Cardiac muscle cell (in vitro differentiated cells and primary cell): ENCODE results near the gene CGGBP1. TPM values are rescaled to one million over a fixed set of nuclear protein-coding genes. Genes with fewer than 3 reads are reported as not detected.
A peak's percentile ranks its signal among the peaks of the same experiment; 100 is the strongest.

Experiments
- DNase-seq, 2 donors: peaks; one replicate each; pipeline versions ENCODE4 v3.0.0 to v3.0.0-alpha.2; 2010 to 2017; ENCODE audit warnings: low read depth in 1 of 2, low spot score in 1 of 2
- H3K27ac ChIP-seq: fragments of 200-600 bp; sonication (generic); 2 replicates; pipeline ENCODE4 v1.5.1; 2016
- H3K27me3 ChIP-seq: fragments of 200-600 bp; sonication (generic); 2 replicates; pipeline ENCODE4 v1.6.0; 2016; ENCODE audit warnings: control low read depth
- H3K36me3 ChIP-seq: fragments of 200-600 bp; sonication (generic); 2 replicates; pipeline ENCODE4 v1.5.1; 2016; ENCODE audit warnings: control low read depth
- H3K4me1 ChIP-seq: fragments of 200-600 bp; sonication (generic); 2 replicates; pipeline ENCODE4 v1.8.1; 2017; ENCODE audit warnings: low read depth, mild to moderate bottlenecking, mixed run types
- H3K4me3 ChIP-seq: fragments of 200-600 bp; sonication (generic); 2 replicates; pipeline ENCODE4 v1.5.1; 2016; ENCODE audit warnings: mild to moderate bottlenecking
- H3K9me3 ChIP-seq: fragments of 200-600 bp; sonication (generic); 2 replicates; pipeline ENCODE4 v1.5.1; 2017; ENCODE audit warnings: low read depth, mild to moderate bottlenecking, control low read depth
- polyA plus RNA-seq: library from polyadenylated mRNA; unstranded; fragments of >200 nt; fragmentation: Nextera tagmentation; extraction: Ambion mirVana; gene quantifications from 2 replicates; pipeline ENCODE4 v1.2.1, GENCODE V29; 2016
- total RNA-seq: library from RNA; depleted of rRNA; stranded (reverse); fragments of >200 nt; gene quantifications from 2 replicates; pipeline ENCODE4 v1.2.3, GENCODE V29; 2016
- TF ChIP-seq, protein P1 (sequence below): IDR thresholded peaks from 2 replicates; pipeline ENCODE4 v1.5.1; 2012; ENCODE audit warnings: low read depth, mild to moderate bottlenecking, low read length

Gene CGGBP1
- total and polyA plus RNA-seq, 2 experiments from 2014 or later = 46.7 to 46.8 TPM

DNA sequence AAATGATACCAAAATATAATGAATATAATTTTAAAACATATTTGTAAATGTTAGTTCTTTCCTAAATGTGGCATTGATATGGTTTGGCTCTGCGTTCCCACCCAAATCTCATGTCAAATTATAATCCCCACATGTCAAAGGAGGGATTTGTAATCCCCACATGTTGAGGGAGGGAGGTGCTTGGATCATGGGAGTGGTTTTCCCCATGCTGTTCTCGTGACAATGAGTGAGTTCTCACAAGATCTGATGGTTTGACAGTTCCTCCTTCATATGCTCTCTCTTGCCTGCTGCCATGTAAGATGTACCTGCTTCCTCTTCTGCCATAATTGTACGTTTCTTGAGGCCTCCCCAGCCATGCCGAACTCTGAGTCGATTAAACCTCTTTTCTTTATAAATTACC is 12.0 kb downstream of the CGGBP1 start:
- Histone ChIP-seq H3K4me1 (no peaks in the 10 kb centered on the region), H3K4me3 (no peak overlapping the region), H3K9me3 (no peaks in the 10 kb centered on the region), H3K36me3 (no peaks in the 10 kb centered on the region), H3K27me3 (no peaks in the 10 kb centered on the region), H3K27ac (no peak overlapping the region)
- no peak for DNase-seq
- TF ChIP-seq, protein P1, sequence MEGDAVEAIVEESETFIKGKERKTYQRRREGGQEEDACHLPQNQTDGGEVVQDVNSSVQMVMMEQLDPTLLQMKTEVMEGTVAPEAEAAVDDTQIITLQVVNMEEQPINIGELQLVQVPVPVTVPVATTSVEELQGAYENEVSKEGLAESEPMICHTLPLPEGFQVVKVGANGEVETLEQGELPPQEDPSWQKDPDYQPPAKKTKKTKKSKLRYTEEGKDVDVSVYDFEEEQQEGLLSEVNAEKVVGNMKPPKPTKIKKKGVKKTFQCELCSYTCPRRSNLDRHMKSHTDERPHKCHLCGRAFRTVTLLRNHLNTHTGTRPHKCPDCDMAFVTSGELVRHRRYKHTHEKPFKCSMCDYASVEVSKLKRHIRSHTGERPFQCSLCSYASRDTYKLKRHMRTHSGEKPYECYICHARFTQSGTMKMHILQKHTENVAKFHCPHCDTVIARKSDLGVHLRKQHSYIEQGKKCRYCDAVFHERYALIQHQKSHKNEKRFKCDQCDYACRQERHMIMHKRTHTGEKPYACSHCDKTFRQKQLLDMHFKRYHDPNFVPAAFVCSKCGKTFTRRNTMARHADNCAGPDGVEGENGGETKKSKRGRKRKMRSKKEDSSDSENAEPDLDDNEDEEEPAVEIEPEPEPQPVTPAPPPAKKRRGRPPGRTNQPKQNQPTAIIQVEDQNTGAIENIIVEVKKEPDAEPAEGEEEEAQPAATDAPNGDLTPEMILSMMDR = no peak

DNA sequence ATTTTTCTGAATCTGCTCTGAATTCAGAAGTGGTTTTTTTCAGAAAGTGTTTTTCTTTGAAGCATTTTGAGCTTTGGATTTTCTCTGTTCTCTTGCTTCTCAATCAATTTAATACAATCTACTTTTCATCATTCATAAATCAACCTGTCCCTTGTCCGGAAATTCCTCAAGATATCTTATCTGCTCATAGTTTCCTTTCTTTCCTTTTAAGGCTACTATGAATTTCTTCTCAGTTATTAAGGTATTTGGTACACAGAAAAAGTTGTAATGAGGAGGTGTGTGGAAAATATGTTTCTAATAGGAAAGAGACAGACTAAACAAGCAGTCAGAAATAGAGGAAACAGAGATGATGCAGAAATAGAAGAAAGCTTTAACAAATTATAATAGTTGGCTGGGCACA is 14.4 kb downstream of the CGGBP1 start:
- H3K27ac ChIP-seq = no peak overlapping the region
- no peaks in the 10 kb centered on the region for H3K9me3 ChIP-seq
- H3K27me3 ChIP-seq = no peaks in the 10 kb centered on the region
- no peaks in the 10 kb centered on the region for H3K36me3 ChIP-seq
- H3K4me3 ChIP-seq = no peak overlapping the region
- no peak for DNase-seq
- H3K4me1 ChIP-seq = no peaks in the 10 kb centered on the region
- TF ChIP-seq, protein P1 = no peak

GRCh38 chr3:88041005-88041404 is 17.8 kb downstream of the CGGBP1 start:
- Histone ChIP-seq H3K9me3 (no peaks in the 10 kb centered on the region), H3K4me1 (no peaks in the 10 kb centered on the region), H3K27ac (no peak overlapping the region), H3K27me3 (no peaks in the 10 kb centered on the region), H3K36me3 (no peaks in the 10 kb centered on the region), H3K4me3 (no peak overlapping the region)
- TF ChIP-seq, protein P1 = no peak
- DNase-seq = no peak

GRCh38 chr3:88040529-88040928 is 18.3 kb downstream of the CGGBP1 start:
- Histone ChIP-seq H3K4me1 (no peaks in the 10 kb centered on the region), H3K27me3 (no peaks in the 10 kb centered on the region), H3K27ac (no peak overlapping the region), H3K9me3 (no peaks in the 10 kb centered on the region), H3K4me3 (no peak overlapping the region), H3K36me3 (no peaks in the 10 kb centered on the region)
- DNase-seq = no peak
- TF ChIP-seq, protein P1 = no peak

GRCh38 chr3:88038566-88038965 is 20.2 kb downstream of the CGGBP1 start:
- peak in 1 of 2 donors; percentile 54 for DNase-seq
- no peaks in the 10 kb centered on the region for H3K9me3 ChIP-seq
- H3K27me3 ChIP-seq = no peaks in the 10 kb centered on the region
- H3K27ac ChIP-seq = no peak overlapping the region
- TF ChIP-seq, protein P1 = no peak
- no peaks in the 10 kb centered on the region for H3K36me3 ChIP-seq
- no peak overlapping the region for H3K4me3 ChIP-seq
- H3K4me1 ChIP-seq = no peaks in the 10 kb centered on the region

- TF ChIP-seq, protein P1 = no peak
- Histone ChIP-seq H3K27me3 (no peaks in the 10 kb centered on the region), H3K36me3 (no peaks in the 10 kb centered on the region), H3K4me3 (no peak overlapping the region), H3K9me3 (no peaks in the 10 kb centered on the region), H3K4me1 (no peaks in the 10 kb centered on the region), H3K27ac (no peak overlapping the region)
- no peak for DNase-seq
Observed at GRCh38 chr3:88036221-88036620, 22.6 kb downstream of the CGGBP1 start.
